HepG2 (cell line): ENCODE results near the gene FBLIM1. TPM values are rescaled to one million over a fixed set of nuclear protein-coding genes. Genes with fewer than 3 reads are reported as not detected.
A peak's percentile ranks its signal among the peaks of the same experiment; 100 is the strongest.

ENCODE experiments used
- ATM ChIP-seq: fragments of 450-650 bp; IDR thresholded peaks from 2 replicates; pipeline ENCODE4 v1.7.1; 2017; ENCODE audit warnings: mild to moderate bottlenecking, borderline replicate concordance
- ELF1 ChIP-seq: sonication (generic); formaldehyde crosslinking; IDR thresholded peaks from 2 replicates; pipeline ENCODE4 v1.4.0; 2020; ENCODE audit warnings: missing genetic modification reagents
- HES4 ChIP-seq: sonication (generic); formaldehyde crosslinking; IDR thresholded peaks from 2 replicates; pipeline ENCODE4 v1.9.0; 2021; ENCODE audit warnings: mild to moderate bottlenecking, missing genetic modification reagents, borderline replicate concordance
- NR2C2 ChIP-seq: sonication (generic); formaldehyde crosslinking; IDR thresholded peaks from 2 replicates; pipeline ENCODE4 v1.4.0; 2020; ENCODE audit warnings: missing genetic modification reagents, mild to moderate bottlenecking, moderate library complexity, borderline replicate concordance
- NR2F1 ChIP-seq, 2 experiments: fragments of 450-650 bp in 1 of 2; formaldehyde crosslinking in 1 of 2; IDR thresholded peaks; 2 replicates each; pipeline versions ENCODE4 v1.5.0 to v1.6.1; 2016 to 2020; ENCODE audit warnings: mild to moderate bottlenecking in 1 of 2, missing compliant biosample characterization in 1 of 2, missing genetic modification reagents in 1 of 2, moderate library complexity in 1 of 2
- ONECUT2 ChIP-seq: sonication (generic); formaldehyde crosslinking; IDR thresholded peaks from 2 replicates; pipeline ENCODE4 v1.4.0; 2020; ENCODE audit warnings: missing genetic modification reagents
- POLR2AphosphoS5 ChIP-seq: IDR thresholded peaks from 2 replicates; pipeline ENCODE4 v1.6.1; 2012; ENCODE audit warnings: low read depth, low read length
- ZNF205 ChIP-seq: IDR thresholded peaks from 2 replicates; pipeline ENCODE4 v1.6.1; 2018; ENCODE audit warnings: missing biosample characterization, missing genetic modification reagents
- ZNF326 ChIP-seq: sonication (generic); formaldehyde crosslinking; IDR thresholded peaks from 2 replicates; pipeline ENCODE4 v1.4.0; 2020; ENCODE audit warnings: missing genetic modification reagents, borderline replicate concordance
- ZNF335 ChIP-seq: sonication (generic); formaldehyde crosslinking; IDR thresholded peaks from 2 replicates; pipeline ENCODE4 v1.4.0; 2020; ENCODE audit warnings: missing genetic modification reagents
- ZNF431 ChIP-seq: sonication (generic); formaldehyde crosslinking; IDR thresholded peaks from 2 replicates; pipeline ENCODE4 v1.9.0; 2022; ENCODE audit warnings: missing genetic modification reagents, low read depth, mild to moderate bottlenecking, borderline replicate concordance
- ZNF501 ChIP-seq: sonication (generic); formaldehyde crosslinking; IDR thresholded peaks from 2 replicates; pipeline ENCODE4 v1.5.1; 2020; ENCODE audit warnings: mild to moderate bottlenecking, moderate library complexity, missing genetic modification reagents
- ZNF598 ChIP-seq: sonication (generic); formaldehyde crosslinking; IDR thresholded peaks from 2 replicates; pipeline ENCODE4 v1.5.1; 2020; ENCODE audit warnings: mild to moderate bottlenecking, missing genetic modification reagents, borderline replicate concordance
- ZNF816 ChIP-seq: sonication (generic); formaldehyde crosslinking; IDR thresholded peaks from 2 replicates; pipeline ENCODE4 v1.8.0; 2022; ENCODE audit warnings: missing genetic modification reagents, mild to moderate bottlenecking, borderline replicate concordance
- polyA plus RNA-seq, 8 experiments: library from polyadenylated mRNA; depleted of rRNA in 3 of 8; stranded (reverse) in 7 of 8; unstranded in 1 of 8; fragments of >200 nt; fragmentation: Illumina TruSeq in 4 of 8; extraction: Trizol in 4 of 8; gene quantifications; 2 replicates each; pipeline versions ENCODE4 v1.2.1 to v1.2.3, GENCODE V29; 2011 to 2016; ENCODE audit warnings: low read depth in 4 of 8, missing spikeins in 1 of 8, mixed read lengths in 1 of 8; ENCODE audit not compliant: insufficient read depth in 1 of 8
- total RNA-seq, 5 experiments: library from RNA; depleted of rRNA; stranded (reverse); fragments of >200 nt; fragmentation: Illumina TruSeq; extraction: Trizol; gene quantifications; 2 replicates each; pipeline ENCODE4 v1.2.3, GENCODE V29; 2016; ENCODE audit warnings: low read depth in 1 of 5
- TF ChIP-seq, protein P1 (sequence below): sonication (generic); formaldehyde crosslinking; IDR thresholded peaks from 2 replicates; pipeline ENCODE4 v1.5.1; 2020; ENCODE audit warnings: mild to moderate bottlenecking, missing genetic modification reagents
- TF ChIP-seq, protein P2 (sequence below): sonication (generic); formaldehyde crosslinking; IDR thresholded peaks from 2 replicates; pipeline ENCODE4 v1.5.0; 2020; ENCODE audit warnings: mild to moderate bottlenecking, missing genetic modification reagents
- TF ChIP-seq, protein P3 (sequence below): sonication (generic); formaldehyde crosslinking; conservative IDR thresholded peaks from 2 replicates; pipeline ENCODE4 v1.8.1; 2023; ENCODE audit warnings: missing genetic modification reagents
- TF ChIP-seq, protein P4 (sequence below): sonication (generic); formaldehyde crosslinking; IDR thresholded peaks from 2 replicates; pipeline ENCODE4 v1.5.1; 2020; ENCODE audit warnings: missing genetic modification reagents, mild to moderate bottlenecking, borderline replicate concordance

FBLIM1 gene
- total and polyA plus RNA-seq, 2 of the 13 experiments (the other 11 are each of a cell fraction or from before 2014, with no cell fraction given): 10.6 to 23.0 TPM

DNA sequence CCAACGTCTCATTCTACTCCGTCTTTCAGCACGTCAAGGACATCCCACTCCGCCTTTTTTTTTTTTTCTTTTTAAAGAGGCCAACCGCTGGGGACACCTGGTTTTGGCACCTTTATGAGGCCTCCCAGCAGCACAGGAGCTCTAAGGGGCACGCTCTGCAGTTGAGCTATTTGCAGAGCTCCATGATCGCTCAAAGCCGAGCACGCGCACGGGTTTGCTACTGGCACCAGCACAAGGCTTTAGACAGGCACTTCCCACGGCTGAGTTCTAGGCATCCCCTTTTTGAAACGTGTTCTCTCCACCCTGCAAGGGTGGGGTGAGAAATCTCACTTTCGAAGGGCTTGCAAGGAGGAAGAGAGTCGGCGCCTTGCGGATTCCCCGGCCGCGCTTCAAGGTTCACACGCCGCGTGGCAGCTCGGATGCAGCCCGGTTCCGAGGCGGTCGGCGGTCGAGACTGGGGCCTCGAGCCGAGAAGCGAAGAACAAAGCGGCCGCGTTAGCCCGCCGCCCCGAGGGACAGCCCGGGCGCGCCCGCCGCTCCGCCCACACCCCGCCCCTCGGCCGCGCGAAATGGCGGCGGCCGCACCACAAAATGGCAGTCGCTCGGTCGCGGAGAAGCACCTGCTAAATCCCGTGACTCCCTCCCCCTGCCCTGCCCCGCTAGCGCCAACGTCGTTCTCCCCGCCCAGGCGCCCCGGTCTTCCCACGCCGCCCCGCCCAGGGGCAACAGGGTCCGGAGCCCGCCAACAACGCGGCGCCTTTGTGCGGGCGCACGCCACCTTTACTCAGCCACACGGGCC, 76.0 kb downstream of the FBLIM1 start (continued):
- TF ChIP-seq, protein P1, sequence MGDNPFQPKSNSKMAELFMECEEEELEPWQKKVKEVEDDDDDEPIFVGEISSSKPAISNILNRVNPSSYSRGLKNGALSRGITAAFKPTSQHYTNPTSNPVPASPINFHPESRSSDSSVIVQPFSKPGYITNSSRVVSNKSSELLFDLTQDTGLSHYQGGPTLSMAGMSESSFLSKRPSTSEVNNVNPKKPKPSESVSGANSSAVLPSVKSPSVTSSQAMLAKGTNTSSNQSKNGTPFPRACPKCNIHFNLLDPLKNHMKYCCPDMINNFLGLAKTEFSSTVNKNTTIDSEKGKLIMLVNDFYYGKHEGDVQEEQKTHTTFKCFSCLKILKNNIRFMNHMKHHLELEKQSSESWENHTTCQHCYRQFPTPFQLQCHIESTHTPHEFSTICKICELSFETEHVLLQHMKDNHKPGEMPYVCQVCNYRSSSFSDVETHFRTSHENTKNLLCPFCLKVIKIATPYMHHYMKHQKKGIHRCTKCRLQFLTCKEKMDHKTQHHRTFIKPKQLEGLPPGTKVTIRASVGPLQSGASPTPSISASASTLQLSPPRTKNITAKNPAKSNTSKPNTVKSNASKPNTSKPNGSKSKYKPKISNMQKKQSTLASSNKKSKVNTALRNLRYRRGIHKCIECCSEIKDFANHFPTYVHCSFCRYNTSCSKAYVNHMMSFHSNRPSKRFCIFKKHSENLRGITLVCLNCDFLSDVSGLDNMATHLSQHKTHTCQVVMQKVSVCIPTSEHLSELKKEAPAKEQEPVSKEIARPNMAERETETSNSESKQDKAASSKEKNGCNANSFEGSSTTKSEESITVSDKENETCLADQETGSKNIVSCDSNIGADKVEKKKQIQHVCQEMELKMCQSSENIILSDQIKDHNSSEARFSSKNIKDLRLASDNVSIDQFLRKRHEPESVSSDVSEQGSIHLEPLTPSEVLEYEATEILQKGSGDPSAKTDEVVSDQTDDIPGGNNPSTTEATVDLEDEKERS (CRISPR knock-in tag): no peak
- TF ChIP-seq ZNF326: no peak
- peak; percentile 39; the same call in 1 of the 2 replicates for TF ChIP-seq NR2C2 (CRISPR knock-in tag)
- TF ChIP-seq, protein P2, sequence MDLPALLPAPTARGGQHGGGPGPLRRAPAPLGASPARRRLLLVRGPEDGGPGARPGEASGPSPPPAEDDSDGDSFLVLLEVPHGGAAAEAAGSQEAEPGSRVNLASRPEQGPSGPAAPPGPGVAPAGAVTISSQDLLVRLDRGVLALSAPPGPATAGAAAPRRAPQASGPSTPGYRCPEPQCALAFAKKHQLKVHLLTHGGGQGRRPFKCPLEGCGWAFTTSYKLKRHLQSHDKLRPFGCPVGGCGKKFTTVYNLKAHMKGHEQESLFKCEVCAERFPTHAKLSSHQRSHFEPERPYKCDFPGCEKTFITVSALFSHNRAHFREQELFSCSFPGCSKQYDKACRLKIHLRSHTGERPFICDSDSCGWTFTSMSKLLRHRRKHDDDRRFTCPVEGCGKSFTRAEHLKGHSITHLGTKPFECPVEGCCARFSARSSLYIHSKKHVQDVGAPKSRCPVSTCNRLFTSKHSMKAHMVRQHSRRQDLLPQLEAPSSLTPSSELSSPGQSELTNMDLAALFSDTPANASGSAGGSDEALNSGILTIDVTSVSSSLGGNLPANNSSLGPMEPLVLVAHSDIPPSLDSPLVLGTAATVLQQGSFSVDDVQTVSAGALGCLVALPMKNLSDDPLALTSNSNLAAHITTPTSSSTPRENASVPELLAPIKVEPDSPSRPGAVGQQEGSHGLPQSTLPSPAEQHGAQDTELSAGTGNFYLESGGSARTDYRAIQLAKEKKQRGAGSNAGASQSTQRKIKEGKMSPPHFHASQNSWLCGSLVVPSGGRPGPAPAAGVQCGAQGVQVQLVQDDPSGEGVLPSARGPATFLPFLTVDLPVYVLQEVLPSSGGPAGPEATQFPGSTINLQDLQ (CRISPR knock-in tag): peak; percentile 79; the same call in 1 of the 2 replicates
- peak; percentile 72; the same call in 1 of the 2 replicates for TF ChIP-seq ZNF431
- no peak; the same call in 1 of the 2 replicates for TF ChIP-seq ZNF335 (CRISPR knock-in tag)
- TF ChIP-seq, protein P3, sequence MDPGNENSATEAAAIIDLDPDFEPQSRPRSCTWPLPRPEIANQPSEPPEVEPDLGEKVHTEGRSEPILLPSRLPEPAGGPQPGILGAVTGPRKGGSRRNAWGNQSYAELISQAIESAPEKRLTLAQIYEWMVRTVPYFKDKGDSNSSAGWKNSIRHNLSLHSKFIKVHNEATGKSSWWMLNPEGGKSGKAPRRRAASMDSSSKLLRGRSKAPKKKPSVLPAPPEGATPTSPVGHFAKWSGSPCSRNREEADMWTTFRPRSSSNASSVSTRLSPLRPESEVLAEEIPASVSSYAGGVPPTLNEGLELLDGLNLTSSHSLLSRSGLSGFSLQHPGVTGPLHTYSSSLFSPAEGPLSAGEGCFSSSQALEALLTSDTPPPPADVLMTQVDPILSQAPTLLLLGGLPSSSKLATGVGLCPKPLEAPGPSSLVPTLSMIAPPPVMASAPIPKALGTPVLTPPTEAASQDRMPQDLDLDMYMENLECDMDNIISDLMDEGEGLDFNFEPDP (CRISPR knock-in tag): no peak
- TF ChIP-seq, protein P4, sequence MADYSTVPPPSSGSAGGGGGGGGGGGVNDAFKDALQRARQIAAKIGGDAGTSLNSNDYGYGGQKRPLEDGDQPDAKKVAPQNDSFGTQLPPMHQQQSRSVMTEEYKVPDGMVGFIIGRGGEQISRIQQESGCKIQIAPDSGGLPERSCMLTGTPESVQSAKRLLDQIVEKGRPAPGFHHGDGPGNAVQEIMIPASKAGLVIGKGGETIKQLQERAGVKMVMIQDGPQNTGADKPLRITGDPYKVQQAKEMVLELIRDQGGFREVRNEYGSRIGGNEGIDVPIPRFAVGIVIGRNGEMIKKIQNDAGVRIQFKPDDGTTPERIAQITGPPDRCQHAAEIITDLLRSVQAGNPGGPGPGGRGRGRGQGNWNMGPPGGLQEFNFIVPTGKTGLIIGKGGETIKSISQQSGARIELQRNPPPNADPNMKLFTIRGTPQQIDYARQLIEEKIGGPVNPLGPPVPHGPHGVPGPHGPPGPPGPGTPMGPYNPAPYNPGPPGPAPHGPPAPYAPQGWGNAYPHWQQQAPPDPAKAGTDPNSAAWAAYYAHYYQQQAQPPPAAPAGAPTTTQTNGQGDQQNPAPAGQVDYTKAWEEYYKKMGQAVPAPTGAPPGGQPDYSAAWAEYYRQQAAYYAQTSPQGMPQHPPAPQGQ (CRISPR knock-in tag): no peak
- TF ChIP-seq POLR2AphosphoS5: peak; percentile 75
- peak; percentile 51 for TF ChIP-seq ELF1 (CRISPR knock-in tag)
- no peak; the same call in 1 of the 2 replicates for TF ChIP-seq ZNF598
- peak; percentile 66; the same call in 1 of the 2 replicates for TF ChIP-seq HES4 (CRISPR knock-in tag)
- peak; percentile 77; the same call in 1 of the 2 replicates for TF ChIP-seq ZNF501 (CRISPR knock-in tag)
- TF ChIP-seq ATM: no peak
- peak; percentile 46; the same call in 1 of the 2 replicates for TF ChIP-seq ZNF205 (CRISPR knock-in tag)
- peak in 1 of 2 experiments; percentile 34; a peak in 1 of 4 replicates for TF ChIP-seq NR2F1 (CRISPR knock-in tag; IDR thresholded peaks at IDR 0.05)
- no peak; the same call in 1 of the 2 replicates for TF ChIP-seq ZNF816 (CRISPR knock-in tag)
- TF ChIP-seq ONECUT2 (CRISPR knock-in tag): no peak
